ENCODE data around the gene XPO6. TPM values are rescaled to one million over a fixed set of nuclear protein-coding genes. Genes with fewer than 3 reads are reported as not detected.

XPO6 gene
- total RNA-seq, 2 donors from 2014 or later = 34.6 to 46.4 TPM

DNA sequence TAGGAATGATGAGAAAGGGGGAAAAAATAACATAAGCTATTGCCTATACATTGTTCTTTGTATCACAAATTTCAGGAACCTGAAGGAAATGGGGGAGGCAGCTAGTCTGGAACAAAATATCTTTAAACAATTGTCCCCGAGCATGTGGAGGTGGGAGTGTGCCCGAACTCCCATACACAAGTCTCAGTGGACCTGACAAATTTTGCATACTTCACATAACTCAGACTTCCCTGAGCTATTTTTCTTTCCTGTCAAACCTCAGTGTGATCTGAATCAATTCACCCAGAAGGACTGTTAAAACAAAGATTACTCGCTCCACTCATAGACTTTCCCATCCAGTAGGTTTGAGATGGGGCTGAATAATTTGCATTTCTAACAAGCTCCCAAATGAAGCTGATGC is 1.6 kb upstream of the XPO6 start:
- DNase-seq (no peak), ATAC-seq (no peak)
- intact Hi-C loops (cut with DNase I) = no loop called here

DNA sequence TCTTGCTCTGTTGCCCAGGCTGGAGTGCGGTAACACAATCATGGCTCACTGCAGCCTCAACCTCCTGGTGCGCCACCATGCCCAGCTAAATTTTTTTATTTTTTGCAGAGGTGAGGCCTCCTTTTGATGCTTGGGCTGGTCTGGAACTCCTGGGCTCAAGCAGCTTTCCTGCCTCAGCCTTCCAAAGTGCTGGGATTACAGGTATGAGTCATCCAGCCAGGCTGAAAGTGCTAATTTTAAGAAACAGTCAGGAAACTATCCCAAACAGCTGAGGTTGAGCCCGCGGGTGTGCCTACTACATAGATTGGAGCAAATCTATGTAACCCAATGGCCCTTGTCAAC is 738 bp upstream of the XPO6 start:
- ATAC-seq (no peak), DNase-seq (no peak)
- intact Hi-C loops (cut with DNase I) = no loop called here

DNA sequence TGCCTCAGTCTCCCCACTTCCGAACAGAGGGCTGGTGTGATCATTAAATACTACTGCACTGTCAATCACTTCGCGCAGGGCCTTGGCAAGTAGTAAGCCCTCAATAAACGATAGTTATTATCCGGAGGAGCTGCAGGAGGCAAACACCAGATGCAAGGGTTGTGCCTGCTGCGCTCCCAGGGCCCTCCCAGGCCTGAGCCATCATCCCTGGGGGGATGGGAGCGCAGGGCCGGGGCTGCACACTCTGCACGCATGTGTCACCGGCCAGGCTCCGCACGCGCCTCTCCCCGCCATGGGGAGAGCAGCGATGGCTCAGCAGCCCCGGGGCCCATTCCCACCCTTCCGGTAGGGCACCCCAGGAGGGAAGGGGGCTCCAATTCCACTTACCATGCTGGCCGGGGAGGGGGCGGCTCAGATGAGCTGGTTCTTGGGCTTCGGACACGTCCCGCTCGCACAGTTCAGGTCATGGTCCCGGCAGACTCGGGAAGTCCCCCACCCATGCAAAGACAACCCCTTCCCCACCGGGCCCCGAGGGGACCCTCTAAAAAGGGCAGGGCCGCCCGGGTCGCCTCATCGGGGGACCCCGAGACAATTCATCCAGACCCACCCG is 681 bp downstream of the XPO6 start:
- intact Hi-C loops (cut with DNase I) = no loop called here
- peak; percentile 82 for DNase-seq
- peak; percentile 81 to 83 for ATAC-seq

DNA sequence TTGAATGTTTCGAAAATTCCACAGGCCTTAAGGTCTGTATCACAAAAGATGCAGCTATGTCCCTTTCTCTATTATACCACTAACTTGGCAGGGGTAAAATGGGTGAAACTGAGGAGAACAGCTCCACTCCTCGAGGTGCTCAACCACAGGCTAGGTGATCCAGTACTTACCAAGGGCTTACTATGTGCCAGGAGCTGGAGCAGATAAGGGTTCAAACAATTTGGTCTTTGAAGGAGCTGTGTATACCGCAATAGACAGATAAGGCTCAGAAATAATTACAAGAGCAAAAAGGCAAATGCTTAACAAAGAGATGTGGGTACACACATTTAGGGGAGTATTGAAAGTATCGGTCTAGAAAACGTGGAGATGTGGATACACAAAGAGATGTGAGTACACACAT is 1.5 kb downstream of the XPO6 start:
- intact Hi-C loops (cut with DNase I) = no loop called here
- ATAC-seq = no peak
- no peak for DNase-seq

DNA sequence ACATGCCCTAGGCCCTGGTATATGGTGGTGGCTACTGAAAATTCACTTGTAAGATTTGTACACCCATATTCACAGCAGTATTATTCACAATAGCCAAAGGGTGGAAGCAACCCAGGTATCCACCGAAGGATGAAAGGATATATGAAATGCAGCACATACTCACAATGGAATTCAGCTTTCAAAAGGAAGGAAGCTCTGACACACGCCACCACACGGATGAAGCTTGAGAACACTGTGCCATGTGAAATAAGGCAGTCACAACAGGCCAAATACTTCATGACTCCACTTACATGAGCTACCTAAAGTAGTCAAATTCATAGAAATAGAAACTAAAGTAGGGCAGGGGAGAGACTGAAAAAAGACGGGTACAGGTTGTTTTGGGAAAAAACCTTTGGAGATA is 2.9 kb downstream of the XPO6 start:
- DNase-seq = no peak
- ATAC-seq = no peak
- intact Hi-C loops (cut with DNase I) = no loop called here

DNA sequence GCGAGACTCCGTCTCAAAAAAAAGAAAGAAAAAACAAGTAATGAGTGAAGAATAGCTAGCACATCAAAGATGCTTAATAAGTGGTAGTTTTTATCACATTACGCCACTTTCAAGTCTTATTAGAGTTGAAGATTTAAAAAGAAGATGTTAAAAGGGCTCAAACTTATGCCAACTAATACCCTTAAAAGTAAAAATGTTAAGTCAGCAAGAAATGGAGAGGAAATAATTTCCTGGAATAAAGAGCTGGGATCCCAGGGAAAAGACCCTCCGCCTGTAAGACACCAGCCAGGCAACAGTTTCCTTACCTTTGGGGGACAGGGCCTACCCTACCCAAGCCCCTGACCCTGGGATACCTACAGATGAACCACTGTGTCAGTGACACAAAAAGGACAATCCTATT is 3.6 kb downstream of the XPO6 start:
- DNase-seq (no peak), ATAC-seq (no peak)
- intact Hi-C loops (cut with DNase I) = no loop called here

DNA sequence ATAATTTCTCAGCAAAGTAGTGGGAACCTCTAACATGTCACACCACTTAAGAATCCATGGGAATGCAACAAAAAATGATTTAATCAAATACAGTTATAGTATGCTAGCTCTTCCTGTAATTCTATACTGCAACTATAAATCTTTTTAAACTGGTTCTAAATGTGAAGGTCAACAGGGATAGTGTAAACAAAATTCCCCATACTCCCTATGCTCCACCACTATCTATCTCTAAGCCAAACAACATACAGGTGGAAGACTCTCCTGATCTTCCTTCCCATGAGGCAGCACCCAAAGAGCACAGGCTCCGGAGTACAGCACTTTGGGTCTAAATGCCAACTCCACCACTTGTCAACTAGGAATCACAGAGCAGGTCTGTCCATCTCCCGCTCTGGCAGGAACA is 4.4 kb downstream of the XPO6 start:
- ATAC-seq = no peak
- intact Hi-C loops (cut with DNase I) = no loop called here
- DNase-seq = no peak

DNA sequence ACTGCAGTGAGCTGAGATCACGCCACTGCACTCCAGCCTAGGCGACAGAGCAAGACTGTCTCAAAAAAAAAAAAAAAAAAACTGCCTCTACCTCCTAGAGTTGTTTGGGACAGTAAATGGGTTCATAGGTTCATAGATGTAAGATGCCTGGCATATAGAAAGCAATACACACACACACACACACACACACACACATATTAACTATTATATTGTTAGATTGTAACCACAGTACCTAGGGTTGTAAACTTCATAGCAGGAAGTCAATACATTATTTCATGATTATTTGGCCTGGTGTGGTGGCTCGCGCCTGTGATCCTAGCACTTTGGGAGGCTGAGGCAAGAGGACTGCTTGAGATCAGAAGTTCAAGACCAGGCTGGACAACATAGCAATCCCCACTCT is 5.8 kb downstream of the XPO6 start:
- ATAC-seq (no peak), DNase-seq (no peak)
- intact Hi-C loops (cut with DNase I) = no loop called here

DNA sequence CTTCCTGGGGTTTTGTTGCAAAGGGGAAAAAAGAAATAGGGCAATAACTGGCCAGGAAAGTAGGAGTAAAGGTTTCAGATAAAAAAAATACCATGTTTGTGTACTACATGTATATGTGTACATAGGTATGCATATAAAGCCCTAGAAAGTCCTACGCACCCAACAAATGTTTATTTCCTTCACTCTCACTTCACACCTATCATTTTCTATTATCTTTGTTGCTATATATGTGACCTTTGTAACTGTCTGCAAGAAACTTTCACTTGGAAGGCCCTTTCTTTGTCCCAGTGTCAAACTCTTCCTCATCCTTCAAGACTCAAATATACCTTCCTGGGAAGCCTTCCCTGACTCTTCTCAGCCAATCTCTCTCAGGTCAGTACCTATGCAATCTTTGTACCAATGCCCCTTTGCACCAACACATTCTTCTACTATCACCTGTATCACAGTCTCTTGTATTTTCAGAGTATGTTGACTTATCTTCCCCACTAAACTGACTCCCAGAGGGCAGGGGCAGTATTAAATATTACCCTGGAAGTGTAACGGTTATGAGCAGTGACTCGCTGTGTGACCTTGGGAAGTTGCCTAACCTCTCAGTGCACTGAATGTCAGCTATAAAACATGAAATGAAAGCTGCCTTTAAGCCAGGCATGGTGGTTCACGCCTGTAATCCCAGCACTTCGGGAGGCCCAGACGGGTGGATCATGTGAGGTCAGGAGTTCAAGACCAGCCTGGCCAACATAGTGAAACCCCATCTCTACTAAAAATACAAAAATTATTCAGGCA is 6.5 kb downstream of the XPO6 start:
- intact Hi-C loops (cut with DNase I) = no loop called here
- ATAC-seq (no peak), DNase-seq (no peak)

DNA sequence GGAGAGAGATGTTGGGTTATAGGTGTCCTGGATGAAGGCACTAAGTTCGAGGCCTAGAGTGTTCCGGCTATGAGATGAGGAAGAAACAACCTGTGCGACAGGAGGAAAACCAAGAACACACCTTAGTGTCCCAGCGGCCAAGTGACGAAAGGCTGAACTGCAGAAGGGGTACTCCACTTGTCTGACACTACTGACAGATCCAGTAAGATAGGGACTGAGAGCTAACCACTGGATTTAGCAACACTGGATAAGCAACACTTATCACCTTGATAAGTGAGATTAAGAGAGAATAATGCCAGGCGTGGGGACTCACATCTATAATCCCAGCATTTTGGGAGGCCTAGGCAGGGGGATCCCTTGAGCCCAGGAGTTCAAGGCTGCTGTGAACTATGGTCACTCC is 7.1 kb downstream of the XPO6 start:
- DNase-seq = no peak
- intact Hi-C loops (cut with DNase I) = no loop called here
- no peak for ATAC-seq

DNA sequence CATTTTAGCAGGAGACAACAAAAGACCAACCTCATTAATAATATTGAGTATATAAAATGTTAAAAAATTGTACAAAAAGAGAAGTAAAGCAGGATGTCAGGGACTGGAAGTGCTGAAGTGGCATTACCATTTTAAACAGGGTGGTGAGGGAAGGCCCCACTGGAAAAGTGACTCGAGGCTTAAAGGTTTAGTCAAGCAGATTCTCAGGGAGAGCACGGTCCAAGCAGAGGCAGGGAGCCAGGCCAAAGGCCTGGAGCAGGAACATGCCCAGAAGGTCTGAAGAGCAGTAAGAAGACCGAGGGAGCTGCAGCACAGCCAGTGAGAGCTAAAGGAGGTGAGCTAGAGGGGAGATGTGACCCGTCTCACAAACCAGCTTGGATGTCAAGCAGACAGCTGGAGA is 7.6 kb downstream of the XPO6 start:
- no peak for DNase-seq
- ATAC-seq = peak in 1 of 2 donors; percentile 30
- intact Hi-C loops (cut with DNase I) = no loop called here

DNA sequence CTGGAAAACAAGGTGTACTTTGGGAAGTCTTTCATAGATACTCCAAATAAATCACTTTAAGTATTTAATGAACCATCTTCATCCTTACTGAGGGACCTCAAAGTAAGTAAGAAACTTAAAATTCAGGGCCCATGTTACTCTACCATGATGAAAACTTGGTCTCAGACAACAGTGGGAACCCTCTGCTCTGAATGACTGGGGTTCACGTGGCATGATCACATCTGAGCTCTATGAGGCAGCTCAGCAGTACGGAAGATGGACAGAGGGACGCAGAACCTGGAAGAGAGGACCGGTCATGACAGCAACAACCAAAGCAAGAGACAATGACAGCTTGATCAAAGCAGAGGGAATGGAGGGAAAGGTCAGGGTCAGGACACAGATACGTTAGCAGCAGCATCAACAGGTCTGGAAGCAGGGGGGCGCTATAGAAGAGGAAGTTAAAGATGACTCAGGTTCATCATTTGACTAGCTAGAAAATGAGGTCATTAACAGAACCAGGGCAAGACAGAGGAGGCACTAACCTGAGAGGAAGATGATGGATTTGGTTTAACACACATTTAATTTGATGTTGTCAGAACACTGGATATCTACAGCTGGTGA is 9.5 kb downstream of the XPO6 start:
- no peak for ATAC-seq
- DNase-seq = no peak
- intact Hi-C loops (cut with DNase I) = no loop called here

DNA sequence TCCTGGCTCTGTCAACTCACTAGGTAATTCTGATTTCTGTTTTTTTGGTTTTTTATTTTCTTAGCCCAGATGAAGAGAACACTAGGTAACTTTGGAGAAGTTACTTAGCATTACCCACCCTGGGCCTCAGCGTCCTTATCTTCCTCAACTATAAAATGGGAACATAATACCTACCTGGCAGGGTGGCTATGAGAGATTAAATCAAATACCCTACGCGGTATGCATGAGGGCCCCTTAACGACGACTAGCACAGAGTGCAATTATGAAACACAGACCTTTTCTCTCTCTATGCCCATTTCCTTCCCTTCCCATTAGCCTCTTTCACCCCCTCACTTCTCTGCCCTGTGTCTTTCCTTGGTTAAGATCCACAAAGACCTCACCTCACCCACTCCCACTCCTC is 11.1 kb downstream of the XPO6 start:
- intact Hi-C loops (cut with DNase I) = no loop called here
- DNase-seq (no peak), ATAC-seq (no peak)

DNA sequence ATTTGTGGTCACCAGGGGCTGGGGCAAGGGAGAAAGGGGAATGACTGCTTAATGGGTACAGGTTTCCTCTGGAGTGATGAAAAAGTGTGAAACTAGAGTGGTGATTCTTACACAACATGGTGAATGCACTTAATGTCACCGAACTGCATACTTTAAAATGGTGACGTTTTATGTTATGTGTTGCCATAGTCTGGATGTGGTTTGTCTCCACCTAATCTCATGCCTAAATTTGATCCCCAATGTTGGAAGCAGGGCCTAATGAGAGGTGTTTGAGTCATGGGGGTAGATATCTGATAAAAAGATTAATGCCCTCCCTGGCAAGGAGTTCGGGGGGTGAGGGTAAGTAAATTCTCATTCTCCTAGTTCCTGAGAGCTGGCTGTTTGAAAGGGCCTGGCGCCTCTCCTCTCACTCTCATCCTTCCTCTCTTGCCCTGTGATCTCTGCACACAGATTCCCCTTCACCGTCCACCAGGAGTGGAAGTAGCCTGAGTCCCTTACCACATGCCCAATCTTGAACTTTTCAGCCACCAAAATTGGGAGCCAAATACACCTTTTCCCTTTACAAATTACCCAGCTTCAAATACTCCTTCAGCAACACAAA is 15.3 kb downstream of the XPO6 start:
- intact Hi-C loops (cut with DNase I) = no loop called here
- no peak for ATAC-seq
- no peak for DNase-seq

DNA sequence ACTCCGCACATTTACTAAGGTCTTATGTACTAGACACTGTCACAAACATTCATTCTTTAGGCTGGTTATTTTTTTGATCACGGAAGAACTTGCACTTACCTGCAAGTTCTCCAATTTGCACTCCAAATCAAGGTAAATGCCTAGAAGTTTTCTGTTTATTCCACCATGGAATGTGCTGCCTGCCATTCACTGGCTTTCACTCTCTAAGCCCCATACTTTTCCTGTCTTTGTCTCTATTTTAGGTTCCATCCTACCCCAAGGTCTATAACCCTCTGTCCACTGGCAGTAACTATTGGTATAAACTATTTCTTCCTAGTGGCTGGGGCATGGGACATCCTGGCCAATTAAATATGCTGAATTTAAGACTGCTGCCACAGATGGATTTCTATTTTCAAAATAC is 15.9 kb downstream of the XPO6 start:
- DNase-seq (no peak), ATAC-seq (no peak)
- intact Hi-C loops (cut with DNase I) = no loop called here

DNA sequence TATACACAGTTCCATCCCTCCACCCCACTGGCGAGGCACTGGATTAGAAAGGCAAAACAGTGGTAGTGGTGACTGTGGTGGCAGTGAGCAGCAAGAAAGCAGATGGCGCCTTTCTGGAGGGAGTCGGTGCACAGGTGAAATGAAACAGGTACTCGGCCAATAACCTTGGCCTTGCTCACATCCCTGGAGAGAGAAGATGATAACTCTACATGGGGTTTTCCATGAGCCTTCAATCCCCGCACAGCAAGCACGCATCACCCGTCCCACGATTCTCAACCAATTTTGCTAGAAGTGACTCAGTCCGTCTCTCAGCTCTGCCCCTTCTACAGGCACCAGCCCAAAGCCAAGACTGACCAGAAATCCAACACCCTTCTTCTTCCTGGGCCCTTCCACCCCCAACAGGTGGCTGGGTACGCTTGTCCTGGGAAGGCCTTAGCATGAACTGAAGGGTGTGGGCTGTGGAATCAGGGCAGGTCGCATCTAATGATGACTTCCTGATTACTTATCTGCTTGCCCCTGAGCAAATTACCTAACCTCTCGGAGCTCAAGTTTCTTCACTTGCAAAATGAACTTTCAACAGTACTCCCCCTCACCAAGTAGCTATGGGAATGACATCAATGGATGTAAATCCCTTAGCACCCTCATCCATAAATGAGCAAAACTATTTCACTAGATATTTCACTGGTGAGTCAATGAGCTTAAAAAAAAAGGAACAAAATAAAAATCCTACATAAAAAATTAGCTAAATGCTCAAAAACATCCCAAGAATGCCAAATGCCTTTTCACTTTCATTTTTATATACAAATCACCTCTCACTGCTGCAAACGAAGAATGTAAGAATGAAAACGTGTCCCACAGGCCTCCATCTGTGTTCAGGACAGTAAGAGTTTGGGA is 18.0 kb downstream of the XPO6 start:
- intact Hi-C loops (cut with DNase I) = no loop called here
- ATAC-seq (peak; percentile 44 to 59), DNase-seq (no peak)

DNA sequence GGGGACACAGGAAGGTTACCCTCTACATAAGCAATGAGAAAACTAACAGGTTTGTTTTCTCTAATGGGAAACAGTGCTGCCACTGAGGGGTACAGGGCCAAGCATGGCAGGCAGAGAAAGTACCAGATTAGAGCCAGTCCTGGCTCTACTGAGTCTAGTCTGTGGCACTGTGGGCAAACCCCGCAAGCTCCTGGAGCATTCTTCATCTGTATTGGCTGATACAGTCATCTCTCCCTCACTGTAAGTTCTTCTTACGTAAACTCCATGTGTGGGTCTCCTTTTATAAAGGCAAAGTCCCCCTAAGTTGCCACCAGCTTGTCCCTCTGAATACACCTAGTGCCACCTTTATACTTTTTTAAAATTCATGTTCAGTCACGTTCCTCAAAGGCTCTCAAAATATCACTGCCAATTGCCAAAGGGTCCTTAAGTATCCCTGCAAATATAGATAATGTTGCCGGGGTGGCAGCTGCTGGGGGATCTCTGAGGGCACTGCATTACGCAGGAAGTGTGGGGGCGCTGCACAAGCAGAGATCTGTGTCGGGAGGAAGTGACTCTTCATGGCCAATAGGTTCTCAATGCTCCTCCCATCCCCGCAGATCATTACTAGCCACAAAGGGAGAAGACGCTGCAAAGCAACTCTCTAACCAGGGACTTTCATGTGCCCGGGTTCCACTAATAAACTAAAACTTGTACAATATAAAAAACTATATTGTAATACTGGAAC is 18.8 kb downstream of the XPO6 start:
- ATAC-seq (peak in 1 of 2 donors; percentile 13), DNase-seq (no peak)
- intact Hi-C loops (cut with DNase I) = no loop called here

DNA sequence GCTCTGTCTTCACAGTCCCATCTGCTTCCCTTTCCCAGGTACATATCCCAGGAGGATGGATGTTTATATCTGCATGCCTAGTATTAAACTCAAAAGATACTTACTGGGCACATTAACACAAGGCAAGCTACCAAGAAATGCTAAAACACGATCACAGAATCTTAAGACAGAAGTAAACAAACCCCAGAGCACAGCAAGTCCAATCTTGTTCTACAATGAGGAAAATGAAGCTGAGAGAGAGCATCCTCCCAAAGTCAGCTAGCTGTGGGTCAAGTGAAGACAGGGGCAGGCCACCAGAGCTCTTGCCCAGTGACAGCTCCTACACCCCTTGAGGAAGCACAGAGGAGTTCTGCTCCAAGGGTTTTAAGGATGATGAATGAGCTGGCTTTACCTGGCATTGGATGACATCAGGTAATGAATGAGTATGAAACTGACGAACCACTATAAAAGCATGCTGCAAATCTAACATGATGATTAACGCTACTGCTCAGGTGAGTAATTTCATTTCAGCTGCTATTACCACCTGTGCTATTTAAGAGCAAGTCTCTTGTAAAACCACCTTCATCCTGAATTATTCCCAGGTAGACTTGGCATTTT is 20.3 kb downstream of the XPO6 start:
- intact Hi-C loops (cut with DNase I) = no loop called here
- ATAC-seq (no peak), DNase-seq (no peak)

DNA sequence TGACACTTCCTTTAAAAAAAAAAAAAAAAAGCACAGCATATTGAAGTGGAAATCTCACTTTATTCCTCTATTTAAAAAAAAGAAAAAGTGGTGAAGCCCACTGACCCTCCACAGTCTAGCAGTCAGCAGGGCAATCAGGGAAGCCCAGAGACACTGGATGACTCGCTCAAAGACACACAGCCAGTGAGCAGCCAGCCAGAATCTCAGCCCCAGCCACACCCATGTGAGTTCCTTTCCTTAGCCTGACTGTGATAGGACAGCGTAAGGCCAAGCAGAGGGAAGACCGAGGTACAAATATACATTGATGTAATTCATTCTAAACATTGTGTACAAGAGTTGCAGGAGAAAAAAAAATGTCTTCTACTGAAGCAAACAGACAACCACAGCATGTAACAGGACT is 22.5 kb downstream of the XPO6 start:
- intact Hi-C loops (cut with DNase I) = no loop called here
- ATAC-seq (peak in 1 of 2 donors; percentile 65), DNase-seq (no peak)

All from left cardiac atrium (tissue), 4 donors.